Peyer's patch (tissue), 4 donors: Measurements from ENCODE around the gene FOXC2. TPM values are rescaled to one million over a fixed set of nuclear protein-coding genes. Genes with fewer than 3 reads are reported as not detected.
"Not testable (repeated sequence)": the region's sequence is repeated elsewhere in the genome, so short reads cannot be mapped to it uniquely, and the experiment has no call there.

ENCODE experiments used
- DNase-seq, 3 donors: peaks; one replicate each; pipeline ENCODE4 v3.0.0-alpha.2; 2017 to 2019
- H3K27ac ChIP-seq, 4 donors: fragments of 200-600 bp; sonication (generic); one replicate each; pipeline ENCODE4 v1.5.1; 2016 to 2019
- H3K27me3 ChIP-seq, 2 donors: fragments of 200-600 bp; sonication (generic); one replicate each; pipeline ENCODE4 v1.5.1; 2019
- H3K36me3 ChIP-seq, 3 donors: fragments of 200-600 bp; sonication (generic); one replicate each; pipeline ENCODE4 v1.5.1; 2016 to 2019
- H3K4me1 ChIP-seq, 4 donors: fragments of 200-600 bp; sonication (generic); one replicate each; pipeline ENCODE4 v1.5.1; 2016 to 2019
- H3K4me3 ChIP-seq, 4 donors: fragments of 200-600 bp; sonication (generic); 1 replicate in 3 of 4; 2 replicates in 1 of 4; pipeline ENCODE4 v1.5.1; 2016 to 2019; ENCODE audit warnings: mild to moderate bottlenecking in 1 of 4
- H3K9me3 ChIP-seq, 4 donors: fragments of 200-600 bp; sonication (generic); one replicate each; pipeline ENCODE4 v1.5.1; 2016 to 2019; ENCODE audit warnings: mild to moderate bottlenecking in 1 of 4
- POLR2A ChIP-seq, 2 donors: fragments of 450-650 bp; IDR thresholded peaks; one replicate each; pipeline ENCODE4 v1.5.1; 2017; ENCODE audit warnings: antibody characterized with exemption in 2 of 2, mild to moderate bottlenecking in 2 of 2, moderate library complexity in 2 of 2
- total RNA-seq, 4 donors: library from RNA; depleted of rRNA; stranded (reverse); fragments of >200 nt; gene quantifications; one replicate each; pipeline ENCODE4 v1.1.0, GENCODE V29; 2016
- TF ChIP-seq, protein P1 (sequence below), 6 experiments: fragments of 450-650 bp in 4 of 6; fragments of 200-600 bp in 2 of 6; sonication (generic) in 1 of 6; IDR thresholded peaks; one replicate each; pipeline ENCODE4 v1.5.1; 2017 to 2019; ENCODE audit warnings: antibody characterized with exemption in 6 of 6, mild to moderate bottlenecking in 3 of 6, moderate library complexity in 1 of 6

Gene FOXC2
- total RNA-seq, 4 donors from 2014 or later = 0.40 to 1.5 TPM; not detected in 2

DNA sequence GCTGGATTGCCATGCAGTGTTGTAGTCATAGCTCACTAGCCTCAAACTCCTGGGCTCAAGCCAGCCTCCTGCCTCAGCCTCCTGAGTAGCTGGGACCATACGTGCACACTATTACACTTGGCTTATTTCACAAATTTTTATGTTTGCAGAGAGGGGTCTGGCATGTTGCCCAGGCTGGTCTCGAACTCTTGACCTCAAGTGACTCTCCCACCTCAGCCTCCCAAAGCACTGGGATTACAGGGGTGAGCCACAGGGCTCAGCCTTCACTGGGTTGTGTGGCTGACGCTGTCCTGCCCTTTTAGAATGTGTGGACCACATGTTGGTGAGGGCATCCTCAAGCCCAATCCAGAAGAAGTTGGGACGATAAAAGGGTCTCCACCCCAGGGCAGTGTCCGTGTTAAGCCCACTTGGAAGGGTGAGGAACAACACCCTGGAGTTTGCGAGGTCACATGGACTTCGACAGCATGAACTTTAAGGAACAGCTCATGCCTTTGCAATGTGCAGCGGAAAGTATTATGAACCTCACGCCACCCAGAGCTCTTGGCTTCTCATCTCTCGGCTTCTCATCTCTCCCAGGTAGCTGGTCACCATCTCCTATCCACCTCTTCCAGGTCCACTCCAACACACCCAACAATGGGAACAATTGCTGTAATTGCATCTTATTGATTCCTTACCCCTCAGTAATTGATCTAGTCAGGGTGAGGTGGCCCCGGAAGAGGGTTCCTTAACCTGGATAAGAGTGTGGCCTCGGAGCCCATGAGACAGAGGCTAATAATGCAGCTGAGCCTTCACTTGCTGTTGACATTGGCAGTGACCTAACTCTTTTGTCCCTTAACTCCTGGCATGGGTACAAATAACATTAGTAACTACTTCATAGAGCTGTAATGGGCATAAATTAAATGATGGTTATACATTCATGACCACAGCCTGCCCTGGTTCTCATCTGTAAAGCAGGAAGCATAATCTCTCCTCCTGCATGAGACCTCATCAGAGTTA is 18.4 kb downstream of the FOXC2 start:
- H3K27ac ChIP-seq = peak overlapping the region in 2 of 4 donors; percentile 55 to 69
- no peaks in the 10 kb centered on the region for H3K4me1 ChIP-seq
- peaks cover 0 to 4% of the 10 kb centered on the region in 2 donors for H3K27me3 ChIP-seq
- no peaks in the 10 kb centered on the region for H3K36me3 ChIP-seq
- no peak overlapping the region for H3K4me3 ChIP-seq
- H3K9me3 ChIP-seq = no peaks in the 10 kb centered on the region
- TF ChIP-seq POLR2A (IDR thresholded peaks at IDR 0.05) = no peak
- TF ChIP-seq, protein P1, sequence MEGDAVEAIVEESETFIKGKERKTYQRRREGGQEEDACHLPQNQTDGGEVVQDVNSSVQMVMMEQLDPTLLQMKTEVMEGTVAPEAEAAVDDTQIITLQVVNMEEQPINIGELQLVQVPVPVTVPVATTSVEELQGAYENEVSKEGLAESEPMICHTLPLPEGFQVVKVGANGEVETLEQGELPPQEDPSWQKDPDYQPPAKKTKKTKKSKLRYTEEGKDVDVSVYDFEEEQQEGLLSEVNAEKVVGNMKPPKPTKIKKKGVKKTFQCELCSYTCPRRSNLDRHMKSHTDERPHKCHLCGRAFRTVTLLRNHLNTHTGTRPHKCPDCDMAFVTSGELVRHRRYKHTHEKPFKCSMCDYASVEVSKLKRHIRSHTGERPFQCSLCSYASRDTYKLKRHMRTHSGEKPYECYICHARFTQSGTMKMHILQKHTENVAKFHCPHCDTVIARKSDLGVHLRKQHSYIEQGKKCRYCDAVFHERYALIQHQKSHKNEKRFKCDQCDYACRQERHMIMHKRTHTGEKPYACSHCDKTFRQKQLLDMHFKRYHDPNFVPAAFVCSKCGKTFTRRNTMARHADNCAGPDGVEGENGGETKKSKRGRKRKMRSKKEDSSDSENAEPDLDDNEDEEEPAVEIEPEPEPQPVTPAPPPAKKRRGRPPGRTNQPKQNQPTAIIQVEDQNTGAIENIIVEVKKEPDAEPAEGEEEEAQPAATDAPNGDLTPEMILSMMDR (IDR thresholded peaks at IDR 0.05) = no peak
- no peak for DNase-seq

DNA sequence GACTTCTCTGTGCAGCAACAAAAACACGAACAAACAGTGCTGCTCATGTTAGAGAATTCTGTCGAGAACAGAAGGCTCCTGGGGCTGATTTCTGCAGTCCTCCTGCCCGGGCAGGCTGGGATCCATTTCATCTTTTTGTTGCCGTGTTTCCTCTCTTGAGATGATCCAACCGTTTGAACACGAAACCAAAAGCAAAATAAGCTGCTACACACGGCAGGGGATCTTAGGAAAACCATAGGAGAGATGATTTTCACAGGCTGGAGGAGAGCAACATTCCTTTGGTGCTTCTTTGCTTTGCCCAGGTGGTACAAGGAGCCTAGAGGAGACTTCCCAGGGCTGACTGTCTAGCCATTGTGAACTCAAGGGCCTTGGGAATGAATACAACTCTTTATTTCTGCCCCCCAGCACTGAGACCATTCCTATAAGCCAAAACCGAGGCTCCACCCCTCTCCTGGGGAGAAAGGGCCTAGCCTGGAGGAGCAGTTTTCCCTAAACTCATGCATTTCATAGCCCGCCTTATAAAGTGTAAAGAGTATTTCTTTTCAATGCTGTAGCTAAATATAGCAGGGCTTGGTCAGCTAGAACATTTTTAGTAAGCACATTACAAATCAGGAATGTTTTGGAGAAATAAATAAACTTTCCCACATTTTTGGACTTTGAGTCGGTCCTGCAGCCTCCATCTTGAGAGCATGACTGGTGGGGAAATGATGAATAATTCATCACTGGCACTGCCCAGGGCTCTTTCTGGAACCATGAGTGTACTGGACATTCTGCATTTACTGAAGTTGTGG is 19.4 kb downstream of the FOXC2 start:
- TF ChIP-seq, protein P1 (IDR thresholded peaks at IDR 0.05) = no peak
- TF ChIP-seq POLR2A (IDR thresholded peaks at IDR 0.05) = no peak

DNA sequence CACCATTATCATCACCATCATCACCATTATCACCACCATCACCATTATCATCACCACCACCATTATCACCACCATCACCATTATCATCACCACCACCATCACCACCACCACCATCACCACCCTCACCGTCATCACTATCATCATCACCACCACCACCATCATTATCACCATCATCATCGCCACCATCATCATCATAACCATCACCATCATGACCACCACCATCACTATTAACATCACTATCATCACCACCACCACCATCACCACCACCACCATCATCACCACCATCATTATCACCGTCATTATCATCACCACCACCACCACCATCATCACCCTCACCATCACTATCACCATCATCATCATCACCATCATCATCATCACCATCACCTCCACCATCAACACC is 20.9 kb downstream of the FOXC2 start:
- H3K27me3 ChIP-seq = peaks cover 0 to 1% of the 10 kb centered on the region in 2 donors
- no peak for TF ChIP-seq POLR2A (IDR thresholded peaks at IDR 0.05)
- no peak for DNase-seq

More for the DNA sequence above, 19.4 kb downstream of the FOXC2 start:
- no peaks in the 10 kb centered on the region for H3K27me3 ChIP-seq
- H3K4me1 ChIP-seq = no peaks in the 10 kb centered on the region
- H3K36me3 ChIP-seq = no peaks in the 10 kb centered on the region
- H3K27ac ChIP-seq = peak overlapping the region in 2 of 4 donors; percentile 55 to 69
- no peak overlapping the region for H3K4me3 ChIP-seq
- H3K9me3 ChIP-seq = no peaks in the 10 kb centered on the region
- no peak for DNase-seq

DNA sequence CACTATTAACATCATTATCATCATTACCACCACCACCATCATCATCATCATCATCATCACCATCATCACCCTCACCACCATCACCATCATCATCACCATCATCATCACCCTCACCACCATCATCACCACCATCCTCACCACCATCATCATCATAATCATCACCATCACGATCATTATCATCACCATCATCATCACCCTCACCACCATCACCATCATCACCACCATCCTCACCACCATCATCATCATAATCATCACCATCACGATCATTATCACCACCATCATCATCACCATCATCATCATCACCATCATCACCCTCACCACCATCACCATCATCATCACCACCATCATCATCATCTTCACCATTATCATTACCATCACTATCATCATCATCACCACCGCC is 21.3 kb downstream of the FOXC2 start:
- not testable (repeated sequence) for H3K27me3 ChIP-seq, H3K4me3 ChIP-seq, H3K27ac ChIP-seq, H3K4me1 ChIP-seq, H3K36me3 ChIP-seq, H3K9me3 ChIP-seq, DNase-seq

More for the DNA sequence above, 20.9 kb downstream of the FOXC2 start:
- no peak overlapping the region for H3K27ac ChIP-seq
- no peaks in the 10 kb centered on the region for H3K4me1 ChIP-seq
- H3K9me3 ChIP-seq = no peaks in the 10 kb centered on the region
- H3K4me3 ChIP-seq = no peak overlapping the region
- no peaks in the 10 kb centered on the region for H3K36me3 ChIP-seq

DNA sequence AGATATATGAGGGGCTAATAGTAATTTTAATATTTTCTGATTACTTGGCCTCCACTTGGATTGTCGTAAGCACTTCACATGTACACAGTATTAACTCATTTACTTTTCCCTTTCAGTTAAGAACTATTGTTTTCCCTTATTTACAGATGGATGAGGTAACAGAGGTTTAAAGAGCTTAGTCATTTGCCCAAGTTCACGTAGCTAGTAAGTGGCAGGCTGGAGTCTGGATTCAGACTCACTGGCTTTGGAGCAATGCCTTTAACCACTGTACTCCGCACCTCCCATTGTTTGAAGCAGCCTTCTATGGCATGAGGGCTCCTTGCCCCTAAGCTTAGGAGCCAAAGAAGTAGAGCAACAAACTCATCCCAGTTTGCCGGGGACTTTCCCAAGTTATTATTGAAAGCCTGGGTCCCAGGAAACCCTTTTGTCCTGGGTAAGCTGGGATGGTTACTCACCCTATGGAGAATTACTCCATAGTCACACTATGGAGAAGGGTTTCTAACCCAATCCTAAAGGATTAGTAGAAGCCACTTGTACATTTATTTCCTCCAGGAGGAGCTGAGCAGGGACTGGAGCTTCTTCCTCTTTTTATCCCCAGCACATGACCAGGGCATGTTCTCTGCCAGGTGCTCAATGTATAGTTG is 24.0 kb downstream of the FOXC2 start:
- Histone ChIP-seq H3K9me3 (no peaks in the 10 kb centered on the region), H3K27ac (no peak overlapping the region)
- TF ChIP-seq, protein P1 (IDR thresholded peaks at IDR 0.05) = no peak
- no peak for TF ChIP-seq POLR2A (IDR thresholded peaks at IDR 0.05)

DNA sequence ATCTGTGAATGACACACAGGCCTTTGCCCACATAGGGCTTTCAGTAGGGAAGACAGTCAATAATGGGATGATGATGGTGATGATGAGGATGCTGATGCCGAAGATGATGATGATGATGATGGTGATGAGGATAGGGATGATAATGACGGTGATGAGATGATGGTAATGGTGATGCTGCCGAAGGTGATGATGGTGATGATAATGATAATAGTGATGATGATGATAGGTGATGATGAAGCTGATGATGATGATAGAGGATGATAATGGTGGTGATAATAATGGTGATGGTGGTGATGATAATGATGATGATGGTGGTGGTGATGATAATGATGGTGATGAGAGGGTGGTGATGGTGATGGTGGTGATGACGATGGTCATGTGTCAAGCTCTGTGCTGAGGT is 24.6 kb downstream of the FOXC2 start:
- Histone ChIP-seq H3K27me3 (peaks cover 0 to 20% of the 10 kb centered on the region in 2 donors), H3K36me3 (no peaks in the 10 kb centered on the region), H3K9me3 (no peaks in the 10 kb centered on the region), H3K4me1 (no peaks in the 10 kb centered on the region), H3K27ac (no peak overlapping the region), H3K4me3 (no peak overlapping the region)
- DNase-seq = no peak
- TF ChIP-seq POLR2A (IDR thresholded peaks at IDR 0.05) = no peak
- TF ChIP-seq, protein P1 (IDR thresholded peaks at IDR 0.05) = no peak

More for the DNA sequence above, 24.0 kb downstream of the FOXC2 start:
- Histone ChIP-seq H3K27me3 (peaks cover 0 to 20% of the 10 kb centered on the region in 2 donors), H3K36me3 (no peaks in the 10 kb centered on the region), H3K4me3 (no peak overlapping the region), H3K4me1 (no peaks in the 10 kb centered on the region)
- no peak for DNase-seq
